Left ventricle myocardium inferior (tissue), 1 donor: ENCODE results near the gene ELMO2. TPM values are rescaled to one million over a fixed set of nuclear protein-coding genes. Genes with fewer than 3 reads are reported as not detected.

Experiments
- DNase-seq: peaks from one replicate; pipeline ENCODE4 v3.0.0-alpha.2; 2020
- H3K27ac ChIP-seq: fragments of 200-600 bp; replicated peaks from 2 replicates; pipeline ENCODE4 v1.8.0; 2021
- H3K27me3 ChIP-seq: fragments of 200-600 bp; 2 replicates; pipeline ENCODE4 v1.8.0; 2021; ENCODE audit warnings: low read depth
- H3K36me3 ChIP-seq: fragments of 200-600 bp; 2 replicates; pipeline ENCODE4 v1.8.0; 2021
- H3K4me1 ChIP-seq: fragments of 200-600 bp; 2 replicates; pipeline ENCODE4 v1.8.0; 2021
- H3K4me3 ChIP-seq: fragments of 200-600 bp; 2 replicates; pipeline ENCODE4 v1.8.0; 2021; ENCODE audit warnings: mild to moderate bottlenecking, moderate library complexity
- H3K9me3 ChIP-seq: fragments of 200-600 bp; replicated peaks from 2 replicates; pipeline ENCODE4 v1.8.0; 2021
- intact Hi-C: fragments of 100-400 bp; cut with micrococcal nuclease; formaldehyde crosslinking; loops from one replicate; pipeline ENCODE4 v1.11.0; 2022
- total RNA-seq: library from RNA; stranded (reverse); fragmentation: NEBNext Ultra II Directional; extraction: Animal tissue kit (Norgen Biotek cat#: 25700); gene quantifications from one replicate; pipeline ENCODE4 v1.2.1, GENCODE V29; 2021
- TF ChIP-seq, protein P1 (sequence below): fragments of 200-600 bp; IDR thresholded peaks from 2 replicates; pipeline ENCODE4 v1.8.0; 2021; ENCODE audit warnings: antibody characterized with exemption, mild to moderate bottlenecking, borderline replicate concordance
- donor health status: DM: no; HTN: yes; CAD: no; lungs with severe emphysema.

ELMO2 gene
- total RNA-seq, 1 donor from 2014 or later: 28.5 TPM

GRCh38 chr20:46406986-46407670 lies 713 bp upstream of the ELMO2 start:
- Histone ChIP-seq H3K9me3 (no peaks in the 10 kb centered on the region), H3K4me1 (peaks cover 54% of the 10 kb centered on the region), H3K36me3 (peaks cover 3% of the 10 kb centered on the region), H3K4me3 (peak overlapping the region; percentile 88), H3K27ac (peak overlapping the region; percentile 97), H3K27me3 (no peaks in the 10 kb centered on the region)
- intact Hi-C loops: no loop called here
- TF ChIP-seq, protein P1, sequence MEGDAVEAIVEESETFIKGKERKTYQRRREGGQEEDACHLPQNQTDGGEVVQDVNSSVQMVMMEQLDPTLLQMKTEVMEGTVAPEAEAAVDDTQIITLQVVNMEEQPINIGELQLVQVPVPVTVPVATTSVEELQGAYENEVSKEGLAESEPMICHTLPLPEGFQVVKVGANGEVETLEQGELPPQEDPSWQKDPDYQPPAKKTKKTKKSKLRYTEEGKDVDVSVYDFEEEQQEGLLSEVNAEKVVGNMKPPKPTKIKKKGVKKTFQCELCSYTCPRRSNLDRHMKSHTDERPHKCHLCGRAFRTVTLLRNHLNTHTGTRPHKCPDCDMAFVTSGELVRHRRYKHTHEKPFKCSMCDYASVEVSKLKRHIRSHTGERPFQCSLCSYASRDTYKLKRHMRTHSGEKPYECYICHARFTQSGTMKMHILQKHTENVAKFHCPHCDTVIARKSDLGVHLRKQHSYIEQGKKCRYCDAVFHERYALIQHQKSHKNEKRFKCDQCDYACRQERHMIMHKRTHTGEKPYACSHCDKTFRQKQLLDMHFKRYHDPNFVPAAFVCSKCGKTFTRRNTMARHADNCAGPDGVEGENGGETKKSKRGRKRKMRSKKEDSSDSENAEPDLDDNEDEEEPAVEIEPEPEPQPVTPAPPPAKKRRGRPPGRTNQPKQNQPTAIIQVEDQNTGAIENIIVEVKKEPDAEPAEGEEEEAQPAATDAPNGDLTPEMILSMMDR: no peak
- peak; percentile 69 for DNase-seq

DNA sequence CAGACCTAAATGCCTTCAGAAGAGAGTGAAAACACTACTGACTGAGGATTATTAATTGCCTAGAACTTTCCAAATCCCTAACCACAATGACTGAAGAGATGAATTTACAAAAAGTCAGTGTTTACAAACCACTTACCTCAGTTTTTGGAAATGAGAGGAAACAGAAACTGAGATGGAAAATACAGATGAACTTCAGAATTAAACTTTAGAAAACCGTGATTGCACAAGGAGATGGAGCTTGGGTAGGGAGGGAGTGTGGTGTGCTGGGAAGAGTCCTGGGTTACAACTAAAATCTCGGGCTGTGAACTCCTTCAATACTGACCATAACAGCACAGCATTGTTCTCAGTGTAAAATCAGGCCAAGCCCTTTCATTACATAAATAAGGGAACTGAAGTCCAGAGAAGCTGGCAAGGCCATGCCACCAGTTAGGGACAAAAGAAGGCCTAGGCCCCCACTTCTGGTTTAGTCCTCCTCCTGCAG lies 4.0 kb downstream of the ELMO2 start:
- TF ChIP-seq, protein P1: no peak
- no peaks in the 10 kb centered on the region for H3K27me3 ChIP-seq
- no peaks in the 10 kb centered on the region for H3K9me3 ChIP-seq
- H3K27ac ChIP-seq: peak overlapping the region; percentile 83
- intact Hi-C loops: no loop called here
- peaks cover 96% of the 10 kb centered on the region for H3K4me1 ChIP-seq
- H3K4me3 ChIP-seq: no peak overlapping the region
- H3K36me3 ChIP-seq: peaks cover 13% of the 10 kb centered on the region
- DNase-seq: no peak

DNA sequence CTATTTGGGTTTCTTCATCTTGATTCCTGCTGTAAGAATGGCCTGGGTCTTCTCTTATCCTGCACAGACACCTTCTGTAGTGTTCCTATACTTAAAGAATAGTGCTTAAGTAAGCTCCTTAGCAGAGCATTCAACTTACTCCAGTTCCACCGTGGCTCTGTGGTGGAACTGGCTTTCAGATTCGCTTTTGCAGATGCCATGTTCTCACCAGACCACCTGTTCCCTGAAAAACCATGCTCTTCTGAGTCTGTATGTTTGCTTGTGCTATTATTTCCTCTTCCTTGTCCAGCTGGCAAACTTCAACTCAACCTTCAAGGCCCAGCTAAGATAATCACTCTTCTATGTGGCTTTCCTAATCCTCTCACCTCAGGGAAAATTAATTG lies 4.9 kb downstream of the ELMO2 start:
- Histone ChIP-seq H3K36me3 (peaks cover 13% of the 10 kb centered on the region), H3K9me3 (no peaks in the 10 kb centered on the region), H3K27me3 (no peaks in the 10 kb centered on the region), H3K27ac (peak overlapping the region; percentile 83), H3K4me3 (peak overlapping the region; percentile 44), H3K4me1 (peaks cover 93% of the 10 kb centered on the region)
- intact Hi-C loops: no loop called here
- DNase-seq: no peak
- TF ChIP-seq, protein P1: no peak

DNA sequence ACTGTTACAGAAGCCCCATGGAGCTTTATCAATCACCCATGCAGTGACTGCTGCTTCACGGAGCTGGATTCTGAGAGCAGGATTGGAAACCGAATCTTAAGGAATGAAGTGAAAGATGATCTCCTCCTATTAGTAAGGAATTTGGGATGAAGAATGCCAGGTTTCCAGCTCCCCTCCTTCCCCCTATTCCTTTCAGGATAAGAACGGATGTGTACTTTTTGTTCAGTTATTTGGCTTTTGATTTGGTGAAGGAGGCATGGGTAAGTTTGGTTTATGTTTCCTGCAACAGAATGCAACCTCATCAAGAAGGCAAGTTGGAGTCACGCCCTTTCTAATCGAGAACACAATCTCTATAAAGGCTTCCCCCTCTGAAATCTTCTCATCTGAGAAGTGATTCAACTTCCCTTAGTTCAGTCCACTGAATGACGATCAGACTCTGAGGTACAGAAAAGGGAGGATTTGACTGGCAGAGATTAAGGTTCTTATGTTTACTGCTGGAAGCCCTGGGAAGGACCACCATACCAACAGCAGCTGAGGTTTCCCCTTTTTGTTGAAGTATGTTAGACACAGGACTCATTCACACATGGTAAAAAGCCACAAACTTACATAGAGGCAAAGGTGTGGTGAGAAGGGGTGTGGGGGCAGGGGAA lies 5.5 kb downstream of the ELMO2 start:
- no peak for DNase-seq
- Histone ChIP-seq H3K27me3 (no peaks in the 10 kb centered on the region), H3K27ac (peak overlapping the region; percentile 83), H3K9me3 (no peaks in the 10 kb centered on the region), H3K36me3 (peaks cover 13% of the 10 kb centered on the region), H3K4me3 (peak overlapping the region; percentile 44), H3K4me1 (peaks cover 93% of the 10 kb centered on the region)
- TF ChIP-seq, protein P1: no peak
- intact Hi-C loops: no loop called here

- TF ChIP-seq, protein P1: no peak
- Histone ChIP-seq H3K36me3 (peaks cover 13% of the 10 kb centered on the region), H3K9me3 (no peaks in the 10 kb centered on the region), H3K4me3 (peak overlapping the region; percentile 44), H3K27ac (peak overlapping the region; percentile 83), H3K4me1 (peaks cover 93% of the 10 kb centered on the region), H3K27me3 (no peaks in the 10 kb centered on the region)
- intact Hi-C loops: no loop called here
- DNase-seq: no peak
Measured at GRCh38 chr20:46400253-46400652, 6.2 kb downstream of the ELMO2 start.
